Upper lobe of left lung (tissue), 6 donors: ENCODE measurements around the gene HIVEP3. TPM values are rescaled to one million over a fixed set of nuclear protein-coding genes. Genes with fewer than 3 reads are reported as not detected.

ENCODE experiments used
- ATAC-seq, 2 donors: fragments of 200-7000 bp; cut with Tn5 transposase; one replicate each; pipeline ENCODE4 v1.9.1; 2022; ENCODE audit warnings: mild to moderate bottlenecking in 2 of 2, moderate library complexity in 2 of 2; ENCODE audit not compliant: low FRiP score in 2 of 2
- DNase-seq, 2 donors: peaks; one replicate each; pipeline ENCODE4 v3.0.0-alpha.2; 2019 to 2020
- H3K27ac ChIP-seq, 4 donors: fragments of 200-600 bp; sonication (generic); one replicate each; pipeline ENCODE4 v1.5.1; 2016 to 2019
- H3K27me3 ChIP-seq, 4 donors: fragments of 200-600 bp; sonication (generic); one replicate each; pipeline ENCODE4 v1.5.1; 2017 to 2019
- H3K36me3 ChIP-seq, 4 donors: fragments of 200-600 bp; sonication (generic); one replicate each; pipeline ENCODE4 v1.5.1; 2016 to 2019
- H3K4me1 ChIP-seq, 4 donors: fragments of 200-600 bp; sonication (generic); one replicate each; pipeline ENCODE4 v1.5.1; 2018 to 2019
- H3K4me3 ChIP-seq, 4 donors: fragments of 200-600 bp; sonication (generic); one replicate each; pipeline ENCODE4 v1.5.1; 2017 to 2019; ENCODE audit warnings: mild to moderate bottlenecking in 2 of 4, moderate library complexity in 1 of 4
- H3K9me3 ChIP-seq, 4 donors: fragments of 200-600 bp; sonication (generic); one replicate each; pipeline ENCODE4 v1.5.1; 2018 to 2019
- EP300 ChIP-seq, 4 donors: sonication (generic); formaldehyde crosslinking; IDR thresholded peaks; one replicate each; pipeline ENCODE4 v1.5.1; 2017; ENCODE audit warnings: antibody characterized with exemption in 4 of 4, control low read depth in 2 of 4
- POLR2A ChIP-seq, 4 donors: fragments of 450-650 bp; IDR thresholded peaks; one replicate each; pipeline ENCODE4 v1.5.1; 2016 to 2017; ENCODE audit warnings: antibody characterized with exemption in 4 of 4, mild to moderate bottlenecking in 2 of 4
- POLR2AphosphoS5 ChIP-seq, 2 donors: sonication (generic); formaldehyde crosslinking; IDR thresholded peaks; one replicate each; pipeline ENCODE4 v1.5.1; 2017; ENCODE audit warnings: antibody characterized with exemption in 2 of 2
- WGBS, 2 donors: methylation state at CpG; one replicate each; pipeline ENCODE4 v1.1.5; 2017 to 2018; 5-methylcytosine and 5-hydroxymethylcytosine counted together
- total RNA-seq, 6 donors: library from RNA; depleted of rRNA in 4 of 6; stranded (reverse); fragments of >200 nt in 4 of 6; gene quantifications; one replicate each; pipeline versions ENCODE4 v1.1.0 to v1.2.1, GENCODE V29; 2016 to 2021
- TF ChIP-seq, protein P1 (sequence below), 6 experiments: fragments of 450-650 bp in 4 of 6; fragments of 200-600 bp in 2 of 6; sonication (generic) in 2 of 6; IDR thresholded peaks; one replicate each; pipeline ENCODE4 v1.5.1; 2016 to 2019; ENCODE audit warnings: antibody characterized with exemption in 6 of 6
- donor health status: DM: no; HTN: no; CAD: no; lungs with moderate emphysema.
- donor health status: DM: no; HTN: yes; CAD: no; lungs with severe emphysema.

Gene HIVEP3
- total RNA-seq, 6 donors from 2014 or later: 9.7 to 23.0 (median 11.6) TPM

DNA sequence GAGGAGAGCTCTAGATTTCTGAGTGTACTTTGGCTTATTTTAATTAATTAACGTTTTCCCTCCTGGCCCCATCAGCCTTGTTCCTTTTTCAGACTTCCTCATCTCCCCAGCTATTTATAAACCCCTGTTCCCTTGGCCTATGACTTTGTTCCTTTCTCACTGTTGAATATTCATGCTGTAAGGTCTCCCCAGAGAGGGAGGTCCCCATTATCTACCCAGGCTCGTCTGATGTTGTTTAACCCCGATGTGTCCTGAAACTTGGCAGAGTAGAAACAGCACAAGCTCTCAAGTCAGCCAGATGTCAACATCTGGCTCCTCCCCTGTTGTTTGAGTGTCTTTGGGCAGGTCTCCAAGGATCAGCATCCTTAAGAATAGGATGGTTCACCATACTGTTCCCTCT lies 153.6 kb downstream of the HIVEP3 start:
- peaks cover 0 to 5% (median 0%) of the 10 kb centered on the region in 4 donors for H3K9me3 ChIP-seq
- no peak overlapping the region for H3K4me3 ChIP-seq
- no peaks in the 10 kb centered on the region for H3K36me3 ChIP-seq
- WGBS, 2 donors: 21 to 39% methylated on average over 3 of the region's 3 CpGs
- no peak overlapping the region for H3K27ac ChIP-seq
- ATAC-seq (peak in 1 of 2 donors; percentile 54), DNase-seq (no peak)
- TF ChIP-seq POLR2A (IDR thresholded peaks at IDR 0.05) (no peak), POLR2AphosphoS5 (IDR thresholded peaks at IDR 0.05) (no peak), EP300 (IDR thresholded peaks at IDR 0.05) (no peak)
- H3K27me3 ChIP-seq: no peaks in the 10 kb centered on the region
- peaks cover 14 to 31% (median 29%) of the 10 kb centered on the region in 4 donors for H3K4me1 ChIP-seq

DNA sequence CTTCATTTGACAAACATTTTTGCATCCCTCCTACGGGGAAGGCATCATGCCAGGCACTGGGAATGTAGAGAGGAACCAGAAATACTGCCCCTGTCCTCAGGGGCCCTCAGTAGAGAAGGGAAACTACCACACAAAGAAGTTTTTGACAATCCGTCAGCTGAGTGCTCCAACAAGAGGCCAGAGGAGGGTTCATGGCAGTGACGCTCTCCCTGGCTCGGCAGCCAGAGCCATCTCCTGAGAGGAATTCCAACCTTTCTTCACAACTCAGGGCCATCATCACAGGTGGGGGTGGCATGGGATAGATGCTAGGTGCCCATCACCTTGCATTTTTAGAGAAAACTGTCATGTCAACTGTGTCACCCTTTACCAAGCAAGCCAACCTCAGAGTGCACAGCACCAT lies 154.1 kb downstream of the HIVEP3 start:
- DNase-seq (no peak), ATAC-seq (peak in 1 of 2 donors; percentile 39)
- H3K27ac ChIP-seq: peak overlapping the region in 1 of 4 donors; percentile 40
- H3K36me3 ChIP-seq: no peaks in the 10 kb centered on the region
- H3K27me3 ChIP-seq: no peaks in the 10 kb centered on the region
- no peak overlapping the region for H3K4me3 ChIP-seq
- TF ChIP-seq POLR2A (IDR thresholded peaks at IDR 0.05) (no peak), POLR2AphosphoS5 (IDR thresholded peaks at IDR 0.05) (no peak), EP300 (IDR thresholded peaks at IDR 0.05) (no peak)
- TF ChIP-seq, protein P1, sequence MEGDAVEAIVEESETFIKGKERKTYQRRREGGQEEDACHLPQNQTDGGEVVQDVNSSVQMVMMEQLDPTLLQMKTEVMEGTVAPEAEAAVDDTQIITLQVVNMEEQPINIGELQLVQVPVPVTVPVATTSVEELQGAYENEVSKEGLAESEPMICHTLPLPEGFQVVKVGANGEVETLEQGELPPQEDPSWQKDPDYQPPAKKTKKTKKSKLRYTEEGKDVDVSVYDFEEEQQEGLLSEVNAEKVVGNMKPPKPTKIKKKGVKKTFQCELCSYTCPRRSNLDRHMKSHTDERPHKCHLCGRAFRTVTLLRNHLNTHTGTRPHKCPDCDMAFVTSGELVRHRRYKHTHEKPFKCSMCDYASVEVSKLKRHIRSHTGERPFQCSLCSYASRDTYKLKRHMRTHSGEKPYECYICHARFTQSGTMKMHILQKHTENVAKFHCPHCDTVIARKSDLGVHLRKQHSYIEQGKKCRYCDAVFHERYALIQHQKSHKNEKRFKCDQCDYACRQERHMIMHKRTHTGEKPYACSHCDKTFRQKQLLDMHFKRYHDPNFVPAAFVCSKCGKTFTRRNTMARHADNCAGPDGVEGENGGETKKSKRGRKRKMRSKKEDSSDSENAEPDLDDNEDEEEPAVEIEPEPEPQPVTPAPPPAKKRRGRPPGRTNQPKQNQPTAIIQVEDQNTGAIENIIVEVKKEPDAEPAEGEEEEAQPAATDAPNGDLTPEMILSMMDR (IDR thresholded peaks at IDR 0.05): no peak
- peaks cover 0 to 5% (median 0%) of the 10 kb centered on the region in 4 donors for H3K9me3 ChIP-seq
- H3K4me1 ChIP-seq: peaks cover 14 to 31% (median 29%) of the 10 kb centered on the region in 4 donors
- WGBS, 2 donors: 58 to 68% methylated on average over 4 of the region's 4 CpGs

- Histone ChIP-seq H3K4me3 (no peak overlapping the region), H3K4me1 (peaks cover 14 to 27% (median 18%) of the 10 kb centered on the region in 4 donors), H3K27ac (no peak overlapping the region), H3K36me3 (no peaks in the 10 kb centered on the region), H3K9me3 (peaks cover 0 to 5% (median 0%) of the 10 kb centered on the region in 4 donors), H3K27me3 (no peaks in the 10 kb centered on the region)
- TF ChIP-seq EP300 (IDR thresholded peaks at IDR 0.05): no peak
- TF ChIP-seq, protein P1 (IDR thresholded peaks at IDR 0.05): no peak
- no peak for TF ChIP-seq POLR2A (IDR thresholded peaks at IDR 0.05)
- TF ChIP-seq POLR2AphosphoS5 (IDR thresholded peaks at IDR 0.05): no peak
- no peak for DNase-seq
- 80 to 92% methylated on average over 1 of the region's 1 CpG for WGBS, 2 donors
- no peak for ATAC-seq
Observed at GRCh38 chr1:41762777-41763176, 155.9 kb downstream of the HIVEP3 start.

DNA sequence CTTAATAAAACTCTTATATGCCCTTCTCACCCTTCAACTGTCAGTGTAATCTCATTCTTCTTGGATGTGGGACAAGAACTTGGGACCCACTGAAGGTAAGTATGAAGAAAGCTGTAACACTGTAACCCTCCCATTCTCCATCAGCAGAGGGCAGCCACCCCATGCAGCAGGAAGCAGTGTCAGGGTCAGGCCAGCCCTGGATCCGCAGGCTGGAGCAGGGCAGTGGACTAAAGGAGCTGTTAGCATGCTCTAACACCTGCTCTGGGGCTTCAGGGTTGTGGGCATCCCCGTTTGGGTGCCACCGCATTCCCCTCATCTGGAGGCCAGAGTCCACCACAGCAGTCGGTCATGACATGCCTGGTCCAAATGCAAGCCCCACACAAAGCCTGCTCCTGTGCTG lies 156.5 kb downstream of the HIVEP3 start:
- DNase-seq (no peak), ATAC-seq (no peak)
- TF ChIP-seq, protein P1 (IDR thresholded peaks at IDR 0.05): no peak
- TF ChIP-seq EP300 (IDR thresholded peaks at IDR 0.05) (no peak), POLR2AphosphoS5 (IDR thresholded peaks at IDR 0.05) (no peak)
- Histone ChIP-seq H3K4me3 (no peak overlapping the region), H3K4me1 (peaks cover 10 to 22% (median 15%) of the 10 kb centered on the region in 4 donors), H3K27ac (no peak overlapping the region), H3K9me3 (peaks cover 0 to 5% (median 0%) of the 10 kb centered on the region in 4 donors), H3K27me3 (no peaks in the 10 kb centered on the region), H3K36me3 (no peaks in the 10 kb centered on the region)
- 0 to 71% methylated on average over 1 to 4 of the region's 4 CpGs for WGBS, 2 donors

DNA sequence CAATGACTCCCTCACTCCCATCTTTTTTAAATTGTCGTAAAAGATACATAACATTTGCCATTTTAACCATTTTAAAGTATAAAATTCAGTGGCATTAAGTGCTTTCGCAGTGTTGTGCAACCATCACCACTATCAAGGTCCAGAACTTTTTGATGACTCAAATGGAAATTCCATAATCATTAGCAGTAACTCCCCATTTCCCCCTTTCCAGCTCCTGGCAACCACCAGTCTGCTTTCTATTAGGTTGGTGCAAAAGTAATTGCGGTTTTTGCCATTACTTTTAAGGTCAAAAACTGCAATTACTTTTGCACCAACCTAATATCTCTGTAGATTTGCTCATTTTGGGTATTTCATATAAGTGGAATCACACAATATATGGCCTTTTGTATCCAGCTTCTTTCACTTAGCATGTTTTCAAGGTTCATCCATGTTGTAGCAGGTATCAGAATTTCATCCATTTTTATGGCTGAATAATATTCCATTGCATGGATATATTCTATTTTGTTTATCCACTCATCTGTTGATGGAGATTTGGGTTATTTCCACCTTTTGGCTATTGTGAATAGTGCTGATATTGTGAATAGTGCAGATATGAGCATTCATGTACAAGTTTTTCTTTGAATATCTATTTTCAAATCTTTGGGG lies 159.7 kb downstream of the HIVEP3 start:
- WGBS, 2 donors: 81 to 87% methylated on average over 3 of the region's 3 CpGs
- Histone ChIP-seq H3K27me3 (no peaks in the 10 kb centered on the region), H3K4me3 (no peak overlapping the region), H3K36me3 (no peaks in the 10 kb centered on the region), H3K4me1 (peaks cover 0 to 4% (median 0%) of the 10 kb centered on the region in 4 donors), H3K9me3 (peaks cover 0 to 5% (median 0%) of the 10 kb centered on the region in 4 donors), H3K27ac (no peak overlapping the region)
- TF ChIP-seq POLR2A (IDR thresholded peaks at IDR 0.05) (no peak), EP300 (IDR thresholded peaks at IDR 0.05) (no peak), POLR2AphosphoS5 (IDR thresholded peaks at IDR 0.05) (no peak)
- TF ChIP-seq, protein P1 (IDR thresholded peaks at IDR 0.05): no peak
- ATAC-seq: no peak
- DNase-seq: no peak
